Gastroesophageal sphincter (tissue), 4 donors: Measurements from ENCODE around the gene CRYBB2. TPM values are rescaled to one million over a fixed set of nuclear protein-coding genes. Genes with fewer than 3 reads are reported as not detected.
"Not testable (repeated sequence)": the region's sequence is repeated elsewhere in the genome, so short reads cannot be mapped to it uniquely, and the experiment has no call there.

Experiments
- ATAC-seq: fragments of 150-250 bp; one replicate; pipeline ENCODE4 v1.9.1; 2016; ENCODE audit warnings: mild to moderate bottlenecking, moderate library complexity
- H3K27ac ChIP-seq, 4 donors: fragments of 200-600 bp; sonication (generic) in 3 of 4; 1 replicate in 3 of 4; 2 replicates in 1 of 4; pipeline ENCODE4 v1.5.1; 2016 to 2019
- H3K27me3 ChIP-seq: fragments of 200-600 bp; sonication (generic); one replicate; pipeline ENCODE4 v1.5.1; 2019
- H3K36me3 ChIP-seq, 2 donors: fragments of 200-600 bp; sonication (generic); one replicate each; pipeline ENCODE4 v1.5.1; 2019; ENCODE audit warnings: control low read depth in 1 of 2
- H3K4me1 ChIP-seq, 3 donors: fragments of 200-600 bp; sonication (generic); 1 replicate in 2 of 3; 2 replicates in 1 of 3; pipeline ENCODE4 v1.5.1; 2016 to 2019; ENCODE audit warnings: control low read depth in 2 of 3
- H3K4me3 ChIP-seq, 2 donors: fragments of 200-600 bp; sonication (generic); one replicate each; pipeline ENCODE4 v1.5.1; 2019; ENCODE audit warnings: mild to moderate bottlenecking in 1 of 2, moderate library complexity in 1 of 2
- H3K9me3 ChIP-seq, 3 donors: fragments of 200-600 bp; sonication (generic); one replicate each; pipeline ENCODE4 v1.5.1; 2017 to 2019; ENCODE audit warnings: control low read depth in 2 of 3
- CTCF ChIP-seq, 4 experiments: fragments of 200-600 bp in 2 of 4; fragments of 450-650 bp in 2 of 4; sonication (generic) in 1 of 4; IDR thresholded peaks; one replicate each; pipeline ENCODE4 v1.5.1; 2017 to 2019; ENCODE audit warnings: antibody characterized with exemption in 4 of 4, mild to moderate bottlenecking in 2 of 4, moderate library complexity in 2 of 4
- EP300 ChIP-seq: sonication (generic); formaldehyde crosslinking; IDR thresholded peaks from one replicate; pipeline ENCODE4 v1.6.1; 2017; ENCODE audit warnings: antibody characterized with exemption, mild to moderate bottlenecking
- POLR2A ChIP-seq, 2 donors: fragments of 450-650 bp; IDR thresholded peaks; one replicate each; pipeline ENCODE4 v1.6.1; 2017; ENCODE audit warnings: antibody characterized with exemption in 2 of 2, mild to moderate bottlenecking in 2 of 2, moderate library complexity in 1 of 2
- POLR2AphosphoS5 ChIP-seq: sonication (generic); formaldehyde crosslinking; IDR thresholded peaks from one replicate; pipeline ENCODE4 v1.6.1; 2017; ENCODE audit warnings: antibody characterized with exemption
- WGBS, 2 donors: methylation state at CpG; one replicate each; pipeline ENCODE4 v1.1.5; 2018; ENCODE audit warnings: low coverage in 1 of 2; 5-methylcytosine and 5-hydroxymethylcytosine counted together
- total RNA-seq, 4 donors: library from RNA; depleted of rRNA; stranded (reverse); fragments of >200 nt; gene quantifications; one replicate each; pipeline ENCODE4 v1.1.0, GENCODE V29; 2016

The CRYBB2 gene
- total RNA-seq, 4 donors from 2014 or later: not detected

DNA sequence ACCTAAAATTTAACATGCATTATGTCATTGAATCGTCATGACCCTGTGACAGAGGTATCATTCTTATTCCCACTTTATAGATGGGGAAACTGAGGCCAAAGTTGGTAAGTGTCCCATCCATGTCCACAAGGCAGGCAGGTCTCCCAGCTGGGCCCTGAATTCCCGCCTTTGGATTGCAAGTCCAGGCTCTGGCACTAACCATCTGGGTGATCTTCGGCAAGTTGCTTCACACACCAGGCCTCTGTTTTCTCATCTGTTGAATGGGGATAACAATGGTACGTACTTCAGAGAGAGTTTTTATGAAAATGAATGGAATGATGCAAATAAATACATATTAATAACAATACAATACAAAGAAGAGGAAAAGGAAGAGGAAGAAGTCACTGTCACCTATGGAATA is 16.4 kb upstream of the CRYBB2 start:
- Histone ChIP-seq H3K27me3 (no peaks in the 10 kb centered on the region), H3K9me3 (no peaks in the 10 kb centered on the region), H3K36me3 (peaks cover 0 to 28% of the 10 kb centered on the region in 2 donors), H3K4me1 (no peaks in the 10 kb centered on the region), H3K27ac (no peak overlapping the region), H3K4me3 (no peak overlapping the region)
- 69 to 94% methylated on average over 2 to 4 of the region's 4 CpGs for WGBS, 2 donors
- ATAC-seq: no peak
- TF ChIP-seq EP300 (no peak), CTCF (IDR thresholded peaks at IDR 0.05) (no peak), POLR2A (IDR thresholded peaks at IDR 0.05) (no peak), POLR2AphosphoS5 (no peak)

DNA sequence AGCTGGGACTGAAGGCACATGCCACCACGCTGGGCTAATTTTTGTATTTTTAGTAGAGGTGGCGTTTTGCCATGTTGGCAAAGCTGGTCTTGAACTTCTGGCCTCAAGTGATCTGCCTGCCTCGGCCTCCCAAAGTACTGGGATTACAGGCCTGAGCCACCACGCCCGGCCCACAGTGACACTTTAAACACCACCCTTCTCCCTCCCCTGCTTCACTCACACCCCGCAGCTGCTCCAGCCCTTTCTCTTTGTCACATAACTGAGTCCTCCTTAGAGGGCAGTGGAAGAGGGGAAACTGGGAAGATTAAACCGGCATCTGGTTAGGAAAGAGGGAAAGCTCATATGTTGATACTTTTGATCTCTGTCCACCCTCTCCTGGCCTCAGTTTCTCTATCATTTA is 14.9 kb upstream of the CRYBB2 start:
- not testable (repeated sequence) for H3K27ac ChIP-seq, H3K27me3 ChIP-seq, H3K4me1 ChIP-seq, ATAC-seq, H3K4me3 ChIP-seq, H3K9me3 ChIP-seq
- H3K36me3 ChIP-seq: peaks cover 0 to 25% of the 10 kb centered on the region in 2 donors
- WGBS, 2 donors: 76% methylated on average over 2 of the region's 7 CpGs; no CpG with 5 or more reads in 1 of the 2 donors

GRCh38 chr22:25205847-25206246 is 13.6 kb upstream of the CRYBB2 start:
- H3K9me3 ChIP-seq: no peaks in the 10 kb centered on the region
- peaks cover 0 to 16% of the 10 kb centered on the region in 2 donors for H3K36me3 ChIP-seq
- WGBS, 2 donors: 75% methylated on average over 1 of the region's 1 CpG; no CpG with 5 or more reads in 1 of the 2 donors
- H3K4me3 ChIP-seq: no peak overlapping the region
- no peak overlapping the region for H3K27ac ChIP-seq
- H3K27me3 ChIP-seq: no peaks in the 10 kb centered on the region
- H3K4me1 ChIP-seq: no peaks in the 10 kb centered on the region
- TF ChIP-seq CTCF (IDR thresholded peaks at IDR 0.05) (no peak), POLR2AphosphoS5 (no peak), POLR2A (IDR thresholded peaks at IDR 0.05) (no peak), EP300 (no peak)
- ATAC-seq: no peak

GRCh38 chr22:25206998-25207397 is 12.4 kb upstream of the CRYBB2 start:
- Histone ChIP-seq H3K4me3 (no peak overlapping the region), H3K9me3 (no peaks in the 10 kb centered on the region), H3K36me3 (peaks cover 0 to 6% of the 10 kb centered on the region in 2 donors), H3K27me3 (no peaks in the 10 kb centered on the region), H3K4me1 (no peaks in the 10 kb centered on the region), H3K27ac (no peak overlapping the region)
- ATAC-seq: no peak
- TF ChIP-seq POLR2A (IDR thresholded peaks at IDR 0.05) (no peak), POLR2AphosphoS5 (no peak), EP300 (no peak), CTCF (IDR thresholded peaks at IDR 0.05) (no peak)
- 86 to 100% methylated on average over 1 to 4 of the region's 21 CpGs for WGBS, 2 donors

- WGBS, 2 donors: 71 to 75% methylated on average over 1 of the region's 2 CpGs
- TF ChIP-seq POLR2A (IDR thresholded peaks at IDR 0.05) (no peak), POLR2AphosphoS5 (no peak), EP300 (no peak), CTCF (IDR thresholded peaks at IDR 0.05) (no peak)
- Histone ChIP-seq H3K4me3 (no peak overlapping the region), H3K27ac (no peak overlapping the region), H3K9me3 (no peaks in the 10 kb centered on the region), H3K4me1 (no peaks in the 10 kb centered on the region), H3K36me3 (peaks cover 0 to 6% of the 10 kb centered on the region in 2 donors), H3K27me3 (no peaks in the 10 kb centered on the region)
- ATAC-seq: no peak
These were observed 11.8 kb upstream of the CRYBB2 start for GRCh38 chr22:25207553-25208157.
